ENCODE measurements around the gene ALKBH6. TPM values are rescaled to one million over a fixed set of nuclear protein-coding genes. Genes with fewer than 3 reads are reported as not detected.

ALKBH6 gene
- total and polyA plus RNA-seq, 10 of the 15 experiments (the other 5 are each of a cell fraction or from before 2014, with no cell fraction given), result 1.2 to 56.5 (median 36.1) TPM

GRCh38 chr19:36059180-36059910 is 45.3 kb upstream of the ALKBH6 start:
- no peak overlapping the region for H3K27ac ChIP-seq (ENCODE audit: control insufficient read depth, insufficient read depth)
- in situ Hi-C loops (cut with MboI), result no loop called here
- SMC1A ChIA-PET (ENCODE audit: uncharacterized antibody, unreplicated experiment), result interaction anchor here (3.0 kb wide), 1 partner anchor 110 kb away, joined by 20 read pairs; no protein-coding TSS in a partner anchor
- TF ChIP-seq GABPA (IDR thresholded peaks at IDR 0.05; ENCODE audit: low read depth), result no peak
- no peak for TF ChIP-seq RBBP5 (conservative IDR thresholded peaks at IDR 0.05)
- TF ChIP-seq NR2C2 (IDR thresholded peaks at IDR 0.05; ENCODE audit: borderline replicate concordance, control insufficient read depth, insufficient read length, low read depth), result no peak
- no peak for TF ChIP-seq BCL11A (IDR thresholded peaks at IDR 0.05; ENCODE audit: low read depth, low read length)
- TF ChIP-seq, protein P1, sequence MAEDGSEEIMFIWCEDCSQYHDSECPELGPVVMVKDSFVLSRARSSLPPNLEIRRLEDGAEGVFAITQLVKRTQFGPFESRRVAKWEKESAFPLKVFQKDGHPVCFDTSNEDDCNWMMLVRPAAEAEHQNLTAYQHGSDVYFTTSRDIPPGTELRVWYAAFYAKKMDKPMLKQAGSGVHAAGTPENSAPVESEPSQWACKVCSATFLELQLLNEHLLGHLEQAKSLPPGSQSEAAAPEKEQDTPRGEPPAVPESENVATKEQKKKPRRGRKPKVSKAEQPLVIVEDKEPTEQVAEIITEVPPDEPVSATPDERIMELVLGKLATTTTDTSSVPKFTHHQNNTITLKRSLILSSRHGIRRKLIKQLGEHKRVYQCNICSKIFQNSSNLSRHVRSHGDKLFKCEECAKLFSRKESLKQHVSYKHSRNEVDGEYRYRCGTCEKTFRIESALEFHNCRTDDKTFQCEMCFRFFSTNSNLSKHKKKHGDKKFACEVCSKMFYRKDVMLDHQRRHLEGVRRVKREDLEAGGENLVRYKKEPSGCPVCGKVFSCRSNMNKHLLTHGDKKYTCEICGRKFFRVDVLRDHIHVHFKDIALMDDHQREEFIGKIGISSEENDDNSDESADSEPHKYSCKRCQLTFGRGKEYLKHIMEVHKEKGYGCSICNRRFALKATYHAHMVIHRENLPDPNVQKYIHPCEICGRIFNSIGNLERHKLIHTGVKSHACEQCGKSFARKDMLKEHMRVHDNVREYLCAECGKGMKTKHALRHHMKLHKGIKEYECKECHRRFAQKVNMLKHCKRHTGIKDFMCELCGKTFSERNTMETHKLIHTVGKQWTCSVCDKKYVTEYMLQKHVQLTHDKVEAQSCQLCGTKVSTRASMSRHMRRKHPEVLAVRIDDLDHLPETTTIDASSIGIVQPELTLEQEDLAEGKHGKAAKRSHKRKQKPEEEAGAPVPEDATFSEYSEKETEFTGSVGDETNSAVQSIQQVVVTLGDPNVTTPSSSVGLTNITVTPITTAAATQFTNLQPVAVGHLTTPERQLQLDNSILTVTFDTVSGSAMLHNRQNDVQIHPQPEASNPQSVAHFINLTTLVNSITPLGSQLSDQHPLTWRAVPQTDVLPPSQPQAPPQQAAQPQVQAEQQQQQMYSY (CRISPR knock-in tag; IDR thresholded peaks at IDR 0.05), result no peak
- TF ChIP-seq KLF5 (IDR thresholded peaks at IDR 0.05; ENCODE audit: partially characterized antibody), result no peak
- no peak for TF ChIP-seq CEBPZ (IDR thresholded peaks at IDR 0.05; ENCODE audit: low read depth, low read length)
- TF ChIP-seq YY1 (IDR thresholded peaks at IDR 0.05; ENCODE audit: low read depth, low read length), result no peak
- no peak for TF ChIP-seq STAT3 (IDR thresholded peaks at IDR 0.05; ENCODE audit: low read depth, low read length)
- TF ChIP-seq, protein P2, sequence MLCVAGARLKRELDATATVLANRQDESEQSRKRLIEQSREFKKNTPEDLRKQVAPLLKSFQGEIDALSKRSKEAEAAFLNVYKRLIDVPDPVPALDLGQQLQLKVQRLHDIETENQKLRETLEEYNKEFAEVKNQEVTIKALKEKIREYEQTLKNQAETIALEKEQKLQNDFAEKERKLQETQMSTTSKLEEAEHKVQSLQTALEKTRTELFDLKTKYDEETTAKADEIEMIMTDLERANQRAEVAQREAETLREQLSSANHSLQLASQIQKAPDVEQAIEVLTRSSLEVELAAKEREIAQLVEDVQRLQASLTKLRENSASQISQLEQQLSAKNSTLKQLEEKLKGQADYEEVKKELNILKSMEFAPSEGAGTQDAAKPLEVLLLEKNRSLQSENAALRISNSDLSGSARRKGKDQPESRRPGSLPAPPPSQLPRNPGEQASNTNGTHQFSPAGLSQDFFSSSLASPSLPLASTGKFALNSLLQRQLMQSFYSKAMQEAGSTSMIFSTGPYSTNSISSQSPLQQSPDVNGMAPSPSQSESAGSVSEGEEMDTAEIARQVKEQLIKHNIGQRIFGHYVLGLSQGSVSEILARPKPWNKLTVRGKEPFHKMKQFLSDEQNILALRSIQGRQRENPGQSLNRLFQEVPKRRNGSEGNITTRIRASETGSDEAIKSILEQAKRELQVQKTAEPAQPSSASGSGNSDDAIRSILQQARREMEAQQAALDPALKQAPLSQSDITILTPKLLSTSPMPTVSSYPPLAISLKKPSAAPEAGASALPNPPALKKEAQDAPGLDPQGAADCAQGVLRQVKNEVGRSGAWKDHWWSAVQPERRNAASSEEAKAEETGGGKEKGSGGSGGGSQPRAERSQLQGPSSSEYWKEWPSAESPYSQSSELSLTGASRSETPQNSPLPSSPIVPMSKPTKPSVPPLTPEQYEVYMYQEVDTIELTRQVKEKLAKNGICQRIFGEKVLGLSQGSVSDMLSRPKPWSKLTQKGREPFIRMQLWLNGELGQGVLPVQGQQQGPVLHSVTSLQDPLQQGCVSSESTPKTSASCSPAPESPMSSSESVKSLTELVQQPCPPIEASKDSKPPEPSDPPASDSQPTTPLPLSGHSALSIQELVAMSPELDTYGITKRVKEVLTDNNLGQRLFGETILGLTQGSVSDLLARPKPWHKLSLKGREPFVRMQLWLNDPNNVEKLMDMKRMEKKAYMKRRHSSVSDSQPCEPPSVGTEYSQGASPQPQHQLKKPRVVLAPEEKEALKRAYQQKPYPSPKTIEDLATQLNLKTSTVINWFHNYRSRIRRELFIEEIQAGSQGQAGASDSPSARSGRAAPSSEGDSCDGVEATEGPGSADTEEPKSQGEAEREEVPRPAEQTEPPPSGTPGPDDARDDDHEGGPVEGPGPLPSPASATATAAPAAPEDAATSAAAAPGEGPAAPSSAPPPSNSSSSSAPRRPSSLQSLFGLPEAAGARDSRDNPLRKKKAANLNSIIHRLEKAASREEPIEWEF (IDR thresholded peaks at IDR 0.05; ENCODE audit: insufficient replicate concordance, low read depth, low read length), result no peak
- TF ChIP-seq BMI1 (IDR thresholded peaks at IDR 0.05; ENCODE audit: borderline replicate concordance), result no peak

More at GRCh38 chr19:36059180-36059910, 45.3 kb upstream of the ALKBH6 start:
- no peak overlapping the region for H3K9ac ChIP-seq (ENCODE audit: control insufficient read depth, insufficient read depth, low read length)
- peaks cover 6 to 17% of the 10 kb centered on the region in 2 experiments for H3K36me3 ChIP-seq (ENCODE audit: control insufficient read depth in 2 of 2, insufficient read depth in 2 of 2, low read length in 1 of 2)
- WGBS (ENCODE audit: insufficient coverage, insufficient replicate concordance, low lambda C conversion rate, missing lambda C conversion rate), result over 99% methylated on average over 6 of the region's 6 CpGs
- intact Hi-C loops (cut with micrococcal nuclease; ENCODE audit: unreplicated experiment), result no loop called here
- no peaks in the 10 kb centered on the region for H4K20me1 ChIP-seq (ENCODE audit: control insufficient read depth, insufficient read depth)
- no TSS peak for BruUV-seq (replicated peaks)
- H3K4me3 ChIP-seq, result no peak overlapping the region
- no peak overlapping the region for H3K4me2 ChIP-seq (ENCODE audit: control insufficient read depth, insufficient read depth)
- DNase-seq (ENCODE audit: low read depth, low spot score) (no peak), ATAC-seq (no peak), FAIRE-seq (no peak)
- no peak overlapping the region for H2AFZ ChIP-seq (ENCODE audit: control insufficient read depth, low read depth, low read length)
- peaks cover 20% of the 10 kb centered on the region for H3K79me2 ChIP-seq (ENCODE audit: control insufficient read depth, insufficient read depth, low read length)
- peaks cover 3% of the 10 kb centered on the region; the same call in 1 of the 2 replicates for H3K4me1 ChIP-seq (ENCODE audit: control insufficient read depth, insufficient read depth, low read length)
- RAD21 ChIA-PET (ENCODE audit: unreplicated experiment), result no interaction called here
- H3K9me3 ChIP-seq (replicated peaks; ENCODE audit: control insufficient read depth, insufficient read depth, low read length), result no peaks in the 10 kb centered on the region
- H3K27me3 ChIP-seq (replicated peaks in 1 of 2; ENCODE audit: control insufficient read depth in 2 of 2, insufficient read depth in 2 of 2, low read length in 1 of 2), result no peaks in the 10 kb centered on the region
- CTCF ChIA-PET, result interaction anchor here (0.8 to 0.9 kb wide), 4 partner anchors 58 to 110 kb away, joined by 3 to 7 read pairs (median 4); no protein-coding TSS in a partner anchor
- POLR2A ChIA-PET, result no interaction called here
